Activated naive CD4-positive, alpha-beta T cell treated with anti-CD3 and anti-CD28 coated beads for 36 hours (primary cell): Measurements from ENCODE around the gene ANAPC15. TPM values are rescaled to one million over a fixed set of nuclear protein-coding genes. Genes with fewer than 3 reads are reported as not detected.

ENCODE experiments used
- CTCF ChIA-PET: fragments of 350-600 bp; sonication (Branson Sonifier 250); formaldehyde crosslinking; loops from one replicate; lab custom pipeline; 2021; ENCODE audit warnings: antibody characterized with exemption; lab: Charles Lee
- DNase-seq: peaks from one replicate; pipeline ENCODE4 v3.0.0-alpha.2; 2020
- H3K27ac Mint-ChIP-seq: one replicate; pipeline ENCODE4 v1.8.0; 2021; ENCODE audit warnings: mild to moderate bottlenecking, mixed read lengths
- H3K27me3 Mint-ChIP-seq: one replicate; pipeline ENCODE4 v1.8.0; 2021; ENCODE audit warnings: low read depth, mixed read lengths
- H3K36me3 Mint-ChIP-seq: one replicate; pipeline ENCODE4 v1.8.0; 2021; ENCODE audit warnings: low read depth, mixed read lengths
- H3K4me1 Mint-ChIP-seq: one replicate; pipeline ENCODE4 v1.8.0; 2021; ENCODE audit warnings: low read depth, mixed read lengths
- H3K4me3 Mint-ChIP-seq: one replicate; pipeline ENCODE4 v1.8.0; 2021; ENCODE audit warnings: mild to moderate bottlenecking, moderate library complexity, mixed read lengths
- H3K9me3 Mint-ChIP-seq: one replicate; pipeline ENCODE4 v1.8.0; 2021; ENCODE audit warnings: mixed read lengths
- intact Hi-C: fragments of 100-400 bp; cut with micrococcal nuclease; formaldehyde crosslinking; loops from one replicate; pipeline ENCODE4 v1.15.1; 2023
- total RNA-seq, 2 experiments: library from RNA; stranded (reverse); gene quantifications; one replicate each; pipeline ENCODE4 v1.2.3, GENCODE V29; 2021

Gene ANAPC15
- total RNA-seq, 2 experiments from 2014 or later, result 69.1 to 70.3 TPM

DNA sequence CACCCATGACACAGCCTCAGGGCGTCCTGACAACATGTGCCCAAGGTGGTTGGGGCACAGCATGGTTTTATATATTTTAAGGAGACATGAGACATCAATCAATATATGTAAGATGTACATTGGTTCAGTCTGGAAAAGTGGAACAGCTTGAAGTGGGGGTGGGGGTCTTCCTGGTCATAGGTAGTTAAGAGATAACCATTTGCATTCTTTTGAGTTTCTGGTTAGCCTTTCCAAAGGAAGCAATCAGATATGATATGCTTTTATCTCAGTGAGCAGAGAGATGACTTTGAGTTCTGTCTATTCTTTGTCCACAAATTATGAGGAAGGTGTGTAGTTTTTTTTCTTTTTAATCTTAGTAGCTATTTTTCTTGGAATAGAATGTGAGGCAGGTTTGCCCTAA, 10.1 kb upstream of the ANAPC15 start:
- CTCF ChIA-PET, result interaction anchor here (0.8 kb wide), 1 partner anchor 21 kb away, joined by 3 read pairs; no protein-coding TSS in a partner anchor
- no peaks in the 10 kb centered on the region for H3K9me3 Mint-ChIP-seq
- no peak for DNase-seq
- H3K27me3 Mint-ChIP-seq, result peaks cover 2% of the 10 kb centered on the region
- no peaks in the 10 kb centered on the region for H3K36me3 Mint-ChIP-seq
- H3K27ac Mint-ChIP-seq, result no peak overlapping the region
- no peaks in the 10 kb centered on the region for H3K4me1 Mint-ChIP-seq
- intact Hi-C loops, result no loop called here
- H3K4me3 Mint-ChIP-seq, result no peak overlapping the region

DNA sequence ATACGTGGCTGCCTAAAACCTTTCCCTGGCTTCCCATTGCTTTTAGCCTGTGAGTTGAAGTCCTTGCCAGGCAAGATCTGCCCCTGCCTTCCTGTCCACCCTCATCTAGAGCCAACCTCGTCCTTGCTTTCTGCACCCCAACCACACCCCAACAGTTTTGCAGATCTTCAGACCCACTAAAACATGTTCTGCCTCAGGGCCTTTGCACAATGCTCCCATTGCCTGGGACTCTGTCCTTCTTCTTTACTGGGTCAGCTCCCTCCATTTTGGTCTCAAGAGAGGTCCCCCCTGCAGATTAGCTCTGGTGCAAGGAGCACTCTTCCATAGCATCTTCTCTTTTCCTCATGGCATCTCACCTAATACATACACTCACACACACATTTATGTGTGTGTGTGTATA, 8.4 kb upstream of the ANAPC15 start:
- no peak overlapping the region for H3K4me3 Mint-ChIP-seq
- H3K9me3 Mint-ChIP-seq, result no peaks in the 10 kb centered on the region
- no peaks in the 10 kb centered on the region for H3K4me1 Mint-ChIP-seq
- no peak for DNase-seq
- CTCF ChIA-PET, result interaction anchor here (0.6 to 1.2 kb wide), 3 partner anchors 11 to 23 kb away, joined by 3 read pairs; no protein-coding TSS in a partner anchor
- H3K36me3 Mint-ChIP-seq, result no peaks in the 10 kb centered on the region
- no peak overlapping the region for H3K27ac Mint-ChIP-seq
- peaks cover 2% of the 10 kb centered on the region for H3K27me3 Mint-ChIP-seq
- intact Hi-C loops, result no loop called here

GRCh38 chr11:72119198-72119597, 6.7 kb upstream of the ANAPC15 start:
- no peaks in the 10 kb centered on the region for H3K36me3 Mint-ChIP-seq
- no peak for DNase-seq
- CTCF ChIA-PET, result no interaction called here
- no peak overlapping the region for H3K27ac Mint-ChIP-seq
- H3K27me3 Mint-ChIP-seq, result peaks cover 2% of the 10 kb centered on the region
- no peaks in the 10 kb centered on the region for H3K4me1 Mint-ChIP-seq
- intact Hi-C loops, result no loop called here
- no peak overlapping the region for H3K4me3 Mint-ChIP-seq
- H3K9me3 Mint-ChIP-seq, result no peaks in the 10 kb centered on the region

- H3K4me3 Mint-ChIP-seq, result no peak overlapping the region
- DNase-seq, result no peak
- no peaks in the 10 kb centered on the region for H3K9me3 Mint-ChIP-seq
- CTCF ChIA-PET, result no interaction called here
- H3K4me1 Mint-ChIP-seq, result peaks cover 9% of the 10 kb centered on the region
- H3K27ac Mint-ChIP-seq, result no peak overlapping the region
- intact Hi-C loops, result no loop called here
- H3K27me3 Mint-ChIP-seq, result no peaks in the 10 kb centered on the region
- H3K36me3 Mint-ChIP-seq, result no peaks in the 10 kb centered on the region
Measured at GRCh38 chr11:72116019-72116755, 3.7 kb upstream of the ANAPC15 start.

DNA sequence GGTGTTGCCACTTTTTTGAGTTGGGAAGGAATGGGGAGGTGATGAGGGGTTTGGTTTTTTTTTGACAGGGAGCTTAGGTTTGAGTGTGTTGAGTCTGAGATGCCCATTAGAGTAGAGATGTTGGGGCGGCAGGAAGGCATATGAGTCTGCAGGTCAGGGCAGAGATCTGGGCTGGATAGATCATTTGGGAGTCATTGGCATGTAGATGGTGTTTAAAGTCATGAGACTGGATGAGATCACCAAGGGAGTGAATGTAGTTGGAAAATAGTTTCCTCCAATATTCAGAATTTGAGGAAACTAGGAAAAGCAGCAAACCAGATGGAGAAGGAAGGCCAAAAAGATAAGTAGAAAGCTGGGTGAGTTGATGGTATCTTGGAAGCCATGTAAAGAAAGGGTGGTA, 2.1 kb upstream of the ANAPC15 start:
- Mint-ChIP-seq H3K4me3 (no peak overlapping the region), H3K27ac (no peak overlapping the region), H3K36me3 (peaks cover 2% of the 10 kb centered on the region), H3K4me1 (peaks cover 12% of the 10 kb centered on the region), H3K27me3 (no peaks in the 10 kb centered on the region), H3K9me3 (no peaks in the 10 kb centered on the region)
- intact Hi-C loops, result no loop called here
- no peak for DNase-seq
- CTCF ChIA-PET, result no interaction called here

DNA sequence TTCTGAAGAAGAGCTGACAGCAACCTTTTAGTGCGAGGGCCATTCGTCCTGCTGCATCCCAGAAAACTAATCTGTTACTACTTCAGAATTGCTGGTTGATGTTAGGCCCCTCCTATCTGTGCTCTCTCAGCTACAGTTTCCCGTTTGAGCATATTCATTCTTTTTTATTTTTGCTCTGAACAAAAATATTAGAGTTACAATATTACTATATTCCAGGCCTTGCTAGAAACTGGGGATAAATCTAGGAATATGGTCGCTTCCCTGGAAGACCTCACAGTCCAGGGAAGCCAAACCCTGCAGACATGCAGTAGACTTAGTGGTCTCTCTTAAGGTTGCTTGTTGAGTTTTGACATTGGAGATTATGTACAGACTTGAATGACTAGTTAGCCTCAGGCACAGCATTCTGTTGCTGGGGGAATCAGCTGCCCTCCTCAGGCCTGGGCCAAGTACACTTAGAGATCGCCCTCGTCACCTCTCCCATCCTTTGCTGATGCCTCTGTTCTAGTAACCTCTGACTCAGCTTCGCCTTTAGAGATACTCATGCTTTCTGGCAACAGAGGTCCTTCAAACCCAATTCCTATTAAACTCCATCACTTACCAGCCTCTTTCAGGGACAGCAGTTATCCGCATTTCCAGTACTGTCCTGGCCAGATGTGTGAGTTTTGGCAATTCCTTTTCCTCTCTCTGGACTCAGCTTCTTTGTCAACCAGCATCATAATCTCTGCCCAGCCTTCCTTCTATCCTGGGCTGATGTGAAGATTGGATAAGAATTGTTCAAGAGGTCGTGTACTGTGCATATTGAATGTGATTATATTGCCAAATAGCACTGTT, 698 bp upstream of the ANAPC15 start:
- H3K27ac Mint-ChIP-seq, result peak overlapping the region; percentile 97
- no peaks in the 10 kb centered on the region for H3K27me3 Mint-ChIP-seq
- H3K4me1 Mint-ChIP-seq, result peaks cover 12% of the 10 kb centered on the region
- CTCF ChIA-PET, result interaction anchor here (1.2 kb wide), 1 partner anchor 700 kb away, joined by 3 read pairs; no protein-coding TSS in a partner anchor
- peaks cover 2% of the 10 kb centered on the region for H3K36me3 Mint-ChIP-seq
- H3K9me3 Mint-ChIP-seq, result no peaks in the 10 kb centered on the region
- H3K4me3 Mint-ChIP-seq, result peak overlapping the region; percentile 85
- DNase-seq, result peak; percentile 19
- intact Hi-C loops, result loop anchor here (1.0 to 2.0 kb wide), 8 partner anchors 10 to 660 kb away; partner anchors contain the start of genes CLPB, LAMTOR1, LRRC51 and NADSYN1

- CTCF ChIA-PET, result interaction anchor here (0.6 to 1.4 kb wide), 4 partner anchors 12 to 114 kb away, joined by 3 to 4 read pairs (median 4); no protein-coding TSS in a partner anchor
- intact Hi-C loops, result loop anchor here (1.0 to 2.0 kb wide), 8 partner anchors 8 to 658 kb away; partner anchors contain the start of genes CLPB, LAMTOR1, LRRC51 and NADSYN1
- peaks cover 2% of the 10 kb centered on the region for H3K36me3 Mint-ChIP-seq
Measured at GRCh38 chr11:72111300-72112142, 974 bp downstream of the ANAPC15 start.

GRCh38 chr11:72105888-72106287, 6.6 kb downstream of the ANAPC15 start, which contains the start of gene TOMT:
TOMT (plus strand) TSS chr11:72105924; CDS start chr11:72105952, 28 bp downstream.
- peaks cover 27% of the 10 kb centered on the region for H3K4me1 Mint-ChIP-seq
- H3K36me3 Mint-ChIP-seq, result peaks cover 4% of the 10 kb centered on the region
- intact Hi-C loops, result no loop called here
- no peak within 1 kb of the TSS for H3K4me3 Mint-ChIP-seq
- CTCF ChIA-PET, result interaction anchor here (0.6 kb wide), 1 partner anchor 180 kb away, joined by 3 read pairs; no protein-coding TSS in a partner anchor
- DNase-seq, result no peak
- no peaks in the 10 kb centered on the region for H3K27me3 Mint-ChIP-seq
- no peak within 1 kb of the TSS for H3K27ac Mint-ChIP-seq
- no peaks in the 10 kb centered on the region for H3K9me3 Mint-ChIP-seq

More at GRCh38 chr11:72111300-72112142, 974 bp downstream of the ANAPC15 start:
- H3K4me1 Mint-ChIP-seq, result peaks cover 12% of the 10 kb centered on the region
- no peaks in the 10 kb centered on the region for H3K9me3 Mint-ChIP-seq
- H3K27me3 Mint-ChIP-seq, result no peaks in the 10 kb centered on the region
- DNase-seq, result no peak
- H3K4me3 Mint-ChIP-seq, result peak overlapping the region; percentile 85
- peak overlapping the region; percentile 97 for H3K27ac Mint-ChIP-seq

GRCh38 chr11:72103754-72104167, 8.7 kb downstream of the ANAPC15 start:
- intact Hi-C loops, result loop anchor here (1.0 to 2.0 kb wide), 5 partner anchors 9 to 175 kb away; partner anchors contain the start of genes ANAPC15, LRRC51, NUMA1 and RNF121
- Mint-ChIP-seq H3K27me3 (no peaks in the 10 kb centered on the region), H3K4me1 (peaks cover 36% of the 10 kb centered on the region), H3K36me3 (peaks cover 4% of the 10 kb centered on the region), H3K9me3 (no peaks in the 10 kb centered on the region), H3K27ac (peak overlapping the region; percentile 77), H3K4me3 (peak overlapping the region; percentile 87)
- CTCF ChIA-PET, result no interaction called here
- DNase-seq, result no peak

GRCh38 chr11:72102946-72103753, 9.3 kb downstream of the ANAPC15 start, which contains the start of gene LAMTOR1:
LAMTOR1 (minus strand) TSS chr11:72103297; CDS start chr11:72103224, 73 bp downstream.
- CTCF ChIA-PET, result interaction anchor here (2.3 to 4.5 kb wide), 2 partner anchors 12 to 78 kb away, joined by 8 to 38 read pairs; no protein-coding TSS in a partner anchor
- peak within 1 kb of the TSS; percentile 87 for H3K4me3 Mint-ChIP-seq

More at GRCh38 chr11:72102946-72103753, 9.3 kb downstream of the ANAPC15 start, which contains the start of gene LAMTOR1:
- Mint-ChIP-seq H3K36me3 (peaks cover 7% of the 10 kb centered on the region), H3K4me1 (peaks cover 36% of the 10 kb centered on the region), H3K27me3 (no peaks in the 10 kb centered on the region), H3K27ac (peak within 1 kb of the TSS; percentile 77), H3K9me3 (no peaks in the 10 kb centered on the region)
- peak; percentile 100 for DNase-seq
- intact Hi-C loops, result loop anchor here (1.0 to 2.0 kb wide), 5 partner anchors 9 to 174 kb away; partner anchors contain the start of genes ANAPC15, LRRC51, NUMA1 and RNF121
